ENCODE results near the gene ZNF197. TPM values are rescaled to one million over a fixed set of nuclear protein-coding genes. Genes with fewer than 3 reads are reported as not detected.
"Not testable (repeated sequence)": the region's sequence is repeated elsewhere in the genome, so short reads cannot be mapped to it uniquely, and the experiment has no call there.

Gene ZNF197
- total RNA-seq, 4 donors from 2014 or later, result 13.2 to 19.4 (median 15.8) TPM

DNA sequence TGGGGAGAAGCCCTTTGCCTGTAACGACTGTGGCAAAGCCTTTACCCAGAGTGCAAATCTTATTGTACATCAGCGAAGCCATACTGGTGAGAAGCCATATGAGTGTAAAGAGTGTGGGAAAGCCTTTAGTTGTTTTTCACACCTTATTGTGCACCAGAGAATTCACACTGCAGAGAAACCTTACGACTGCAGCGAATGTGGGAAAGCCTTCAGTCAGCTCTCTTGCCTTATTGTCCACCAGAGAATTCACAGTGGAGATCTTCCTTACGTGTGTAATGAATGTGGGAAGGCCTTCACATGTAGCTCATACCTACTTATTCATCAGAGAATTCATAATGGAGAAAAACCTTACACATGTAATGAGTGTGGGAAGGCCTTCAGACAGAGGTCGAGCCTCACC, 34.6 kb downstream of the ZNF197 start:
- no peak overlapping the region for H3K4me3 ChIP-seq (ENCODE audit: low read depth, poor library complexity, severe bottlenecking)
- intact Hi-C loops (cut with DNase I; ENCODE audit: low total_unique reads), result no loop called here
- 94 to 98% methylated on average over 6 of the region's 6 CpGs for WGBS, 2 donors
- TF ChIP-seq, protein P1, sequence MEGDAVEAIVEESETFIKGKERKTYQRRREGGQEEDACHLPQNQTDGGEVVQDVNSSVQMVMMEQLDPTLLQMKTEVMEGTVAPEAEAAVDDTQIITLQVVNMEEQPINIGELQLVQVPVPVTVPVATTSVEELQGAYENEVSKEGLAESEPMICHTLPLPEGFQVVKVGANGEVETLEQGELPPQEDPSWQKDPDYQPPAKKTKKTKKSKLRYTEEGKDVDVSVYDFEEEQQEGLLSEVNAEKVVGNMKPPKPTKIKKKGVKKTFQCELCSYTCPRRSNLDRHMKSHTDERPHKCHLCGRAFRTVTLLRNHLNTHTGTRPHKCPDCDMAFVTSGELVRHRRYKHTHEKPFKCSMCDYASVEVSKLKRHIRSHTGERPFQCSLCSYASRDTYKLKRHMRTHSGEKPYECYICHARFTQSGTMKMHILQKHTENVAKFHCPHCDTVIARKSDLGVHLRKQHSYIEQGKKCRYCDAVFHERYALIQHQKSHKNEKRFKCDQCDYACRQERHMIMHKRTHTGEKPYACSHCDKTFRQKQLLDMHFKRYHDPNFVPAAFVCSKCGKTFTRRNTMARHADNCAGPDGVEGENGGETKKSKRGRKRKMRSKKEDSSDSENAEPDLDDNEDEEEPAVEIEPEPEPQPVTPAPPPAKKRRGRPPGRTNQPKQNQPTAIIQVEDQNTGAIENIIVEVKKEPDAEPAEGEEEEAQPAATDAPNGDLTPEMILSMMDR (IDR thresholded peaks at IDR 0.05), result no peak
- TF ChIP-seq POLR2A (IDR thresholded peaks at IDR 0.05), result no peak
- no peak for DNase-seq (ENCODE audit: low spot score in 2 of 2)

DNA sequence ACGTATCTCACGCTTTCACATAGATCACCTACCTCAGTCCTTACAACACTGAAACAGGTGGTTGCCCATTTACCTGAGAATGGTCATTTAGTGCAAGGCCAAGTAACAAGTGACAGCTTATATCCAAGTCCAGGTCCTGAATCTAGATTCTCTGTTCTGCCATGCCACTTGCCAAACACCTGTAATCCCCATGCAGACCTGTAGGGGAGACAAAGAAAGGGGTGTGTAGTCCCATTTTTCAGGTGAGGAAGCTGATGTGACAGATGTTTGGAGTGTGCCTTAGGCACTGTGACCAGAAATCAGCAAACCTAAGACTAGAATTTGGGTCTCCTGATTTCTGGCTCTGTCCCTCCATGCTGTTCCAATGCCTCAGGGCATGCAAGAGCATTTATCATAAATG, 36.4 kb downstream of the ZNF197 start:
- no peak overlapping the region for H3K4me3 ChIP-seq (ENCODE audit: low read depth, poor library complexity, severe bottlenecking)
- TF ChIP-seq, protein P1 (IDR thresholded peaks at IDR 0.05), result no peak
- TF ChIP-seq POLR2A (IDR thresholded peaks at IDR 0.05), result no peak
- DNase-seq (ENCODE audit: low spot score in 2 of 2), result no peak
- intact Hi-C loops (cut with DNase I; ENCODE audit: low total_unique reads), result no loop called here
- WGBS, 2 donors, result 100% methylated on average over 2 of the region's 2 CpGs

GRCh38 chr3:44665173-44665572, 40.3 kb downstream of the ZNF197 start:
- WGBS, 2 donors, result 92 to 96% methylated on average over 3 of the region's 3 CpGs
- no peak for TF ChIP-seq POLR2A (IDR thresholded peaks at IDR 0.05)
- TF ChIP-seq, protein P1 (IDR thresholded peaks at IDR 0.05), result no peak

GRCh38 chr3:44666346-44666745, 41.5 kb downstream of the ZNF197 start:
- 86 to 90% methylated on average over 4 of the region's 4 CpGs for WGBS, 2 donors
- TF ChIP-seq POLR2A (IDR thresholded peaks at IDR 0.05), result no peak
- TF ChIP-seq, protein P1 (IDR thresholded peaks at IDR 0.05), result no peak
- H3K4me3 ChIP-seq (ENCODE audit: low read depth, poor library complexity, severe bottlenecking), result no peak overlapping the region
- intact Hi-C loops (cut with DNase I; ENCODE audit: low total_unique reads), result no loop called here
- DNase-seq (ENCODE audit: low spot score in 2 of 2), result no peak

More at GRCh38 chr3:44665173-44665572, 40.3 kb downstream of the ZNF197 start:
- no peak overlapping the region for H3K4me3 ChIP-seq (ENCODE audit: low read depth, poor library complexity, severe bottlenecking)
- DNase-seq (ENCODE audit: low spot score in 2 of 2), result no peak
- intact Hi-C loops (cut with DNase I; ENCODE audit: low total_unique reads), result no loop called here

DNA sequence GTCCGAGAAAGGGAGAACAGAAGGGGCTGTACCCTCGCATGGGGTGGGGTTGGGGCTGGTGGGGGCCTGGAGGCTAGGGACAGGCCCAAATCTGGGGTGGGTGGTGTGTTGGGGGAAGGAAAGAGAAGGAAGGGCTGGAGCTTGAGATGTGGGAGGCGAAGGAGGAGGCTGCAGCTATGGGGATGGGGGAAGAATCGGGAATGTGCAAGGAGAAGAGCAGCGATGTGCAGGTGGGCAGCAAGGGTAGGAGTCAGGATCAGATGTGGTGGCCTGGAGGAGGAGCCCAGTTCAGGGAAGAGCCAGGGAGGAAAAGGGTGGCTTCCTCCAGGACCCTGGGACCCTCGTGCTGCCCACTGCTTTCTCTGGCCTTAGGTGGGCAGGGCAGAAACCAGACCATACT, 44.9 kb downstream of the ZNF197 start:
- 85 to 91% methylated on average over 6 of the region's 6 CpGs for WGBS, 2 donors
- TF ChIP-seq, protein P1 (IDR thresholded peaks at IDR 0.05), result no peak
- no peak for TF ChIP-seq POLR2A (IDR thresholded peaks at IDR 0.05)

GRCh38 chr3:44673466-44673865, 48.6 kb downstream of the ZNF197 start:
- H3K4me3 ChIP-seq (ENCODE audit: low read depth, poor library complexity, severe bottlenecking); intact Hi-C loops (cut with DNase I; ENCODE audit: low total_unique reads); DNase-seq (ENCODE audit: low spot score in 2 of 2): not testable (repeated sequence)
- WGBS, 2 donors, result 88 to 95% methylated on average over 8 of the region's 8 CpGs

More for the DNA sequence above, 44.9 kb downstream of the ZNF197 start:
- intact Hi-C loops (cut with DNase I; ENCODE audit: low total_unique reads), result no loop called here
- no peak overlapping the region for H3K4me3 ChIP-seq (ENCODE audit: low read depth, poor library complexity, severe bottlenecking)
- DNase-seq (ENCODE audit: low spot score in 2 of 2), result no peak

Data from lower leg skin (tissue), 4 donors.